SU-DHL-6 (cell line): ENCODE measurements around the gene CST9L.

Source experiments
- CTCF ChIP-seq: fragments of 200-600 bp; sonication (generic); IDR thresholded peaks from one replicate; pipeline ENCODE4 v1.5.1; 2017; ENCODE audit warnings: antibody characterized with exemption, mild to moderate bottlenecking, low read length, moderate library complexity; ENCODE audit not compliant: insufficient read depth, poor library complexity, severe bottlenecking
- EZH2phosphoT487 ChIP-seq: fragments of 200-600 bp; sonication (generic), shearing (Covaris generic); conservative IDR thresholded peaks from 2 replicates; pipeline ENCODE4 v1.6.1; 2018; ENCODE audit warnings: mild to moderate bottlenecking, antibody characterized with exemption, low read length, moderate library complexity, mixed read lengths

- no peak for TF ChIP-seq CTCF
- TF ChIP-seq EZH2phosphoT487 = no peak
Observed at GRCh38 chr20:23566199-23566932, 1.9 kb downstream of the CST9L start.
